HCT116 (cell line): ENCODE measurements around the gene CTBP2. TPM values are rescaled to one million over a fixed set of nuclear protein-coding genes. Genes with fewer than 3 reads are reported as not detected.

Experiments
- ATAC-seq: fragments of 200-7000 bp; cut with Tn5 transposase; 2 replicates; pipeline ENCODE4 v1.9.1; 2020; ENCODE audit warnings: mild to moderate bottlenecking, moderate library complexity
- BruUV-seq: library from RNA; stranded (reverse); fragments of 400-500 nt; replicated peaks from 2 replicates; lab custom pipeline; 2021; lab: Mats Ljungman, UMichigan
- CTCF ChIA-PET: fragments of 300-600 bp; sonication (Branson Sonifier 250); formaldehyde crosslinking; loops from one replicate; lab custom pipeline; 2021; ENCODE audit warnings: antibody characterized with exemption; lab: Charles Lee
- POLR2A ChIA-PET: fragments of 300-600, 350-600 bp; sonication (Branson Sonifier 250); formaldehyde crosslinking; loops from one replicate; lab custom pipeline; 2021; ENCODE audit warnings: antibody characterized with exemption; lab: Charles Lee
- RAD21 ChIA-PET, 2 experiments: fragments of 300-600 bp; sonication (Branson Sonifier 250); formaldehyde crosslinking; loops; one replicate each; lab custom pipeline; 2023; ENCODE audit warnings: low total read pairs in 2 of 2; ENCODE audit not compliant: uncharacterized antibody in 2 of 2, unreplicated experiment in 2 of 2, low non-redundant PET in 1 of 2; lab: Charles Lee
- DNase-seq: peaks from one replicate; pipeline ENCODE4 v3.0.0-alpha.2; 2010; ENCODE audit warnings: low read depth, low spot score
- H2AFZ ChIP-seq: fragments of 200-600 bp; shearing (Covaris generic), sonication (generic); 2 replicates; pipeline ENCODE4 v1.6.1; 2017; ENCODE audit warnings: low read depth, mixed run types, mixed read lengths, antibody characterized with exemption, low read length; ENCODE audit not compliant: poor library complexity, severe bottlenecking
- H3K27ac ChIP-seq: 2 replicates; pipeline ENCODE4 v1.5.1; 2012; ENCODE audit warnings: low read depth, low read length
- H3K27me3 ChIP-seq: fragments of 200-600 bp; sonication (generic); 2 replicates; pipeline ENCODE4 v1.6.1; 2016; ENCODE audit warnings: mixed run types, low read length, mixed read lengths; ENCODE audit not compliant: insufficient read depth
- H3K36me3 ChIP-seq, 2 experiments: fragments of 200-500 bp in 1 of 2; fragments of 200-600 bp in 1 of 2; sonication (Bioruptor generic) in 1 of 2; sonication (generic) in 1 of 2; 2 replicates each; pipeline versions ENCODE4 v1.5.1 to v1.6.1; 2014 to 2016; ENCODE audit warnings: low read length in 2 of 2, inconsistent platforms in 1 of 2, mixed read lengths in 1 of 2, mixed run types in 1 of 2; ENCODE audit not compliant: insufficient read depth in 2 of 2, control insufficient read depth in 1 of 2
- H3K4me1 ChIP-seq, 2 experiments: fragments of 200-600 bp in 1 of 2; sonication (generic) in 1 of 2; 2 replicates each; pipeline versions ENCODE4 v1.5.1 to v1.6.1; 2012 to 2017; ENCODE audit warnings: low read length in 2 of 2, inconsistent platforms in 1 of 2, mild to moderate bottlenecking in 1 of 2, mixed read lengths in 1 of 2, mixed run types in 1 of 2, moderate library complexity in 1 of 2; ENCODE audit not compliant: insufficient read depth in 2 of 2, control insufficient read depth in 1 of 2
- H3K4me2 ChIP-seq: fragments of 200-600 bp; sonication (generic); 2 replicates; pipeline ENCODE4 v1.6.1; 2017; ENCODE audit warnings: mixed run types, low read length, mixed read lengths
- H3K4me3 ChIP-seq, 2 experiments: fragments of 200-600 bp in 1 of 2; sonication (generic) in 1 of 2; replicated peaks in 1 of 2; 2 replicates each; pipeline ENCODE4 v1.5.1; 2011 to 2016; ENCODE audit warnings: low read length in 2 of 2, control low read depth in 1 of 2, low read depth in 1 of 2, mild to moderate bottlenecking in 1 of 2, mixed read lengths in 1 of 2, mixed run types in 1 of 2
- H3K79me2 ChIP-seq: fragments of 200-600 bp; sonication (generic); 2 replicates; pipeline ENCODE4 v1.6.1; 2017; ENCODE audit warnings: mild to moderate bottlenecking, mixed run types, low read length, moderate library complexity, mixed read lengths; ENCODE audit not compliant: insufficient read depth
- H3K9ac ChIP-seq: fragments of 200-600 bp; sonication (generic); 2 replicates; pipeline ENCODE4 v1.6.1; 2016; ENCODE audit warnings: low read length, mixed read lengths
- H3K9me2 ChIP-seq: fragments of 200-600 bp; sonication (generic), shearing (Covaris generic); 2 replicates; pipeline ENCODE4 v1.6.1; 2017; ENCODE audit warnings: mixed run types, mild to moderate bottlenecking, moderate library complexity; ENCODE audit not compliant: insufficient read depth
- H3K9me3 ChIP-seq, 2 experiments: fragments of 200-500 bp in 1 of 2; fragments of 200-600 bp in 1 of 2; sonication (Bioruptor generic) in 1 of 2; sonication (generic) in 1 of 2; 2 replicates each; pipeline ENCODE4 v1.6.1; 2014 to 2017; ENCODE audit warnings: low read length in 2 of 2, mixed read lengths in 2 of 2, inconsistent platforms in 1 of 2, low read depth in 1 of 2, mild to moderate bottlenecking in 1 of 2, mixed run types in 1 of 2, moderate library complexity in 1 of 2; ENCODE audit not compliant: control insufficient read depth in 1 of 2, insufficient read depth in 1 of 2
- H4K20me1 ChIP-seq: fragments of 200-600 bp; sonication (generic), shearing (Covaris generic); 2 replicates; pipeline ENCODE4 v1.6.1; 2017; ENCODE audit warnings: mixed run types, mild to moderate bottlenecking, moderate library complexity; ENCODE audit not compliant: insufficient read depth
- ATF3 ChIP-seq: IDR thresholded peaks from 2 replicates; pipeline ENCODE4 v1.6.1; 2012
- CEBPB ChIP-seq: IDR thresholded peaks from 2 replicates; pipeline ENCODE4 v1.6.1; 2012; ENCODE audit warnings: low read depth
- CTCF ChIP-seq, 3 experiments: fragments of 200-600 bp in 1 of 3; sonication (generic) in 1 of 3; IDR thresholded peaks in 2 of 3; conservative IDR thresholded peaks in 1 of 3; 2 replicates each; pipeline ENCODE4 v1.5.1; 2012 to 2017; ENCODE audit warnings: low read depth in 2 of 3, low read length in 2 of 3, antibody characterized with exemption in 1 of 3, borderline replicate concordance in 1 of 3, control low read depth in 1 of 3, mild to moderate bottlenecking in 1 of 3, mixed read lengths in 1 of 3, mixed run types in 1 of 3, moderate library complexity in 1 of 3; ENCODE audit not compliant: insufficient read depth in 1 of 3
- EGR1 ChIP-seq: IDR thresholded peaks from 2 replicates; pipeline ENCODE4 v1.6.1; 2012; ENCODE audit warnings: low read depth
- ELF1 ChIP-seq: IDR thresholded peaks from 2 replicates; pipeline ENCODE4 v1.6.1; 2012; ENCODE audit warnings: low read depth, borderline replicate concordance
- FOSL1 ChIP-seq: IDR thresholded peaks from 2 replicates; pipeline ENCODE4 v1.6.1; 2012; ENCODE audit warnings: low read depth
- MAX ChIP-seq: IDR thresholded peaks from 2 replicates; pipeline ENCODE4 v1.6.1; 2012
- RAD21 ChIP-seq: IDR thresholded peaks from 2 replicates; pipeline ENCODE4 v1.6.1; 2012; ENCODE audit warnings: low read depth, mild to moderate bottlenecking
- ZFX ChIP-seq: fragments of 450-650 bp; IDR thresholded peaks from 2 replicates; pipeline ENCODE4 v1.6.1; 2017
- intact Hi-C: fragments of 100-400 bp; cut with micrococcal nuclease; formaldehyde crosslinking; loops from 2 replicates; pipeline ENCODE4 v1.10.0; 2022
- total RNA-seq: library from RNA; stranded (reverse); gene quantifications from one replicate; pipeline ENCODE4 v1.2.1, GENCODE V29; 2021; ENCODE audit not compliant: unreplicated experiment

CTBP2 gene
- total RNA-seq, 1 experiment from 2014 or later = 144 TPM

GRCh38 chr10:125018576-125019143 lies 141.7 kb downstream of the CTBP2 start:
- DNase-seq (no peak), ATAC-seq (no peak)
- Histone ChIP-seq H4K20me1 (peaks cover 3% of the 10 kb centered on the region; the same call in 1 of the 2 replicates), H3K79me2 (peaks cover 84% of the 10 kb centered on the region), H3K27ac (no peak overlapping the region), H3K9me3 (no peaks in the 10 kb centered on the region), H3K36me3 (peaks cover 0 to 5% of the 10 kb centered on the region in 2 experiments; a peak in 1 of 4 replicates), H3K4me2 (no peak overlapping the region), H3K27me3 (no peaks in the 10 kb centered on the region), H3K9me2 (no peaks in the 10 kb centered on the region), H3K9ac (no peak overlapping the region), H2AFZ (no peak overlapping the region), H3K4me3 (no peak overlapping the region), H3K4me1 (no peaks in the 10 kb centered on the region)
- ChIA-PET RAD21 (no interaction called here), POLR2A (no interaction called here), CTCF (no interaction called here)
- TF ChIP-seq ATF3 (no peak), FOSL1 (no peak), MAX (no peak), ZFX (no peak), EGR1 (no peak), CEBPB (no peak), RAD21 (no peak)
- intact Hi-C loops = loop anchor here (2.0 kb wide), 1 partner anchor 76 kb away; the partner anchor contains the start of gene ZRANB1
- no TSS peak for BruUV-seq

GRCh38 chr10:125017547-125018298 lies 142.6 kb downstream of the CTBP2 start:
- no peaks in the 10 kb centered on the region for H3K4me1 ChIP-seq
- no peak overlapping the region for H2AFZ ChIP-seq
- no peak overlapping the region for H3K4me3 ChIP-seq
- intact Hi-C loops = loop anchor here (2.0 kb wide), 1 partner anchor 75 kb away; the partner anchor contains the start of gene ZRANB1
- ChIA-PET RAD21 (no interaction called here), POLR2A (no interaction called here), CTCF (no interaction called here)
- H4K20me1 ChIP-seq = peaks cover 3% of the 10 kb centered on the region; the same call in 1 of the 2 replicates
- TF ChIP-seq FOSL1 (no peak), CTCF (IDR thresholded peaks at IDR 0.05 in 2 of 3, conservative IDR thresholded peaks at IDR 0.05 in 1 of 3; ENCODE audit: borderline replicate concordance in 1 of 3, insufficient read depth in 1 of 3, low read depth in 2 of 3, low read length in 2 of 3) (no peak), ELF1 (no peak)
- DNase-seq (no peak), ATAC-seq (no peak)
- BruUV-seq = no TSS peak
- H3K9me2 ChIP-seq = no peaks in the 10 kb centered on the region
- peaks cover 81% of the 10 kb centered on the region for H3K79me2 ChIP-seq
- no peaks in the 10 kb centered on the region for H3K27me3 ChIP-seq
- no peaks in the 10 kb centered on the region for H3K9me3 ChIP-seq
- H3K36me3 ChIP-seq = no peaks in the 10 kb centered on the region
- H3K4me2 ChIP-seq = no peak overlapping the region
- H3K27ac ChIP-seq = no peak overlapping the region
- H3K9ac ChIP-seq = no peak overlapping the region
